ENCODE data around the gene MBP. TPM values are rescaled to one million over a fixed set of nuclear protein-coding genes. Genes with fewer than 3 reads are reported as not detected.

Gene MBP
- total RNA-seq, 1 experiment from 2014 or later: 47.4 TPM

GRCh38 chr18:77099485-77100370 lies 32.9 kb downstream of the MBP start:
- Histone ChIP-seq H3K9me2 (replicated peaks; ENCODE audit: low read length) (no peaks in the 10 kb centered on the region), H3K36me3 (ENCODE audit: low read depth, low read length) (peaks cover 30% of the 10 kb centered on the region), H3K27me3 (ENCODE audit: low read length) (no peaks in the 10 kb centered on the region), H3K9ac (ENCODE audit: low read length) (no peak overlapping the region), H4K20me1 (ENCODE audit: low read length) (no peaks in the 10 kb centered on the region), H3F3A (ENCODE audit: low read length, unreplicated experiment) (peaks cover 11% of the 10 kb centered on the region), H3K4me1 (ENCODE audit: insufficient read depth, low read length) (peaks cover 46% of the 10 kb centered on the region), H3K4me2 (ENCODE audit: low read length) (no peak overlapping the region), H2AFZ (ENCODE audit: low read length) (no peak overlapping the region), H3K9me3 (ENCODE audit: low read length) (no peaks in the 10 kb centered on the region), H3K27ac (ENCODE audit: low read length) (peak overlapping the region; percentile 99), H3K79me2 (ENCODE audit: low read length) (peaks cover 10% of the 10 kb centered on the region), H3K4me3 (ENCODE audit: low read length) (no peak overlapping the region)
- ChIA-PET CTCF (no interaction called here), POLR2A (ENCODE audit: unreplicated experiment) (no interaction called here)
- no TSS peak for BruUV-seq (replicated peaks)
- ATAC-seq (no peak), DNase-seq (no peak)
- intact Hi-C loops (cut with micrococcal nuclease): no loop called here
- TF ChIP-seq CTCF (conservative IDR thresholded peaks at IDR 0.05; ENCODE audit: low read depth, low read length): no peak
- no peak for TF ChIP-seq EZH2phosphoT487 (IDR thresholded peaks at IDR 0.05; ENCODE audit: borderline replicate concordance, low read length)
- no peak for TF ChIP-seq EZH2 (IDR thresholded peaks at IDR 0.05; ENCODE audit: low read length, unreplicated experiment)

GRCh38 chr18:77098538-77099174 lies 33.9 kb downstream of the MBP start:
- DNase-seq (no peak), ATAC-seq (no peak)
- H3K36me3 ChIP-seq (ENCODE audit: low read depth, low read length): peaks cover 26% of the 10 kb centered on the region
- no peak overlapping the region for H3K27ac ChIP-seq (ENCODE audit: low read length)
- no peak overlapping the region for H2AFZ ChIP-seq (ENCODE audit: low read length)
- ChIA-PET CTCF (no interaction called here), POLR2A (ENCODE audit: unreplicated experiment) (interaction anchor here (0.5 kb wide), 1 partner anchor 279 kb away, joined by 4 read pairs; no protein-coding TSS in a partner anchor)
- H4K20me1 ChIP-seq (ENCODE audit: low read length): no peaks in the 10 kb centered on the region
- no TSS peak for BruUV-seq (replicated peaks)
- H3K9me2 ChIP-seq (replicated peaks; ENCODE audit: low read length): no peaks in the 10 kb centered on the region
- intact Hi-C loops (cut with micrococcal nuclease): no loop called here
- peaks cover 10% of the 10 kb centered on the region for H3K79me2 ChIP-seq (ENCODE audit: low read length)
- no peaks in the 10 kb centered on the region for H3K27me3 ChIP-seq (ENCODE audit: low read length)
- H3K9ac ChIP-seq (ENCODE audit: low read length): no peak overlapping the region
- no peaks in the 10 kb centered on the region for H3K9me3 ChIP-seq (ENCODE audit: low read length)
- H3F3A ChIP-seq (ENCODE audit: low read length, unreplicated experiment): peaks cover 11% of the 10 kb centered on the region
- peaks cover 38% of the 10 kb centered on the region for H3K4me1 ChIP-seq (ENCODE audit: insufficient read depth, low read length)
- TF ChIP-seq EZH2 (IDR thresholded peaks at IDR 0.05; ENCODE audit: low read length, unreplicated experiment) (no peak), CTCF (conservative IDR thresholded peaks at IDR 0.05; ENCODE audit: low read depth, low read length) (no peak), EZH2phosphoT487 (IDR thresholded peaks at IDR 0.05; ENCODE audit: borderline replicate concordance, low read length) (no peak)
- no peak overlapping the region for H3K4me3 ChIP-seq (ENCODE audit: low read length)
- no peak overlapping the region for H3K4me2 ChIP-seq (ENCODE audit: low read length)

All from PC-3 (cell line).